BJ (cell line): ENCODE results near the gene TBL2. TPM values are rescaled to one million over a fixed set of nuclear protein-coding genes. Genes with fewer than 3 reads are reported as not detected.
"Not testable (repeated sequence)": the region's sequence is repeated elsewhere in the genome, so short reads cannot be mapped to it uniquely, and the experiment has no call there.

Experiments
- CTCF ChIA-PET: fragments of 350-600 bp; formaldehyde crosslinking; extraction: SDS; loops from one replicate; lab custom pipeline; 2021; ENCODE audit warnings: antibody characterized with exemption, inconsistent platforms; lab: Yijun Ruan, JAX
- POLR2A ChIA-PET: fragments of 300-600 bp; sonication (Branson Sonifier 250); formaldehyde crosslinking; extraction: SDS; loops from one replicate; lab custom pipeline; 2021; ENCODE audit warnings: antibody characterized with exemption; lab: Charles Lee
- DNase-seq: peaks from one replicate; pipeline ENCODE4 v3.0.0-alpha.2; 2011; ENCODE audit warnings: low read depth
- H3K27me3 ChIP-seq: 2 replicates; pipeline ENCODE4 v1.6.0; 2011; ENCODE audit warnings: low read length; ENCODE audit not compliant: control insufficient read depth, insufficient read depth
- H3K36me3 ChIP-seq: 2 replicates; pipeline ENCODE4 v1.5.1; 2011; ENCODE audit warnings: low read length; ENCODE audit not compliant: control insufficient read depth, insufficient read depth
- H3K4me3 ChIP-seq: 2 replicates; pipeline ENCODE4 v1.5.1; 2011; ENCODE audit warnings: low read depth, mild to moderate bottlenecking, control low read depth, low read length
- polyA plus RNA-seq: library from polyadenylated mRNA; depleted of rRNA; stranded (reverse); fragments of >200 nt; gene quantifications from 2 replicates; pipeline ENCODE4 v1.2.3, GENCODE V29; 2011
- TF ChIP-seq, protein P1 (sequence below): IDR thresholded peaks from 2 replicates; pipeline ENCODE4 v1.5.1; 2011; ENCODE audit warnings: low read depth, mild to moderate bottlenecking, control low read depth, inconsistent platforms, low read length, moderate library complexity; ENCODE audit not compliant: insufficient read depth

The TBL2 gene
- polyA plus RNA-seq, 1 experiment = 63.7 TPM

DNA sequence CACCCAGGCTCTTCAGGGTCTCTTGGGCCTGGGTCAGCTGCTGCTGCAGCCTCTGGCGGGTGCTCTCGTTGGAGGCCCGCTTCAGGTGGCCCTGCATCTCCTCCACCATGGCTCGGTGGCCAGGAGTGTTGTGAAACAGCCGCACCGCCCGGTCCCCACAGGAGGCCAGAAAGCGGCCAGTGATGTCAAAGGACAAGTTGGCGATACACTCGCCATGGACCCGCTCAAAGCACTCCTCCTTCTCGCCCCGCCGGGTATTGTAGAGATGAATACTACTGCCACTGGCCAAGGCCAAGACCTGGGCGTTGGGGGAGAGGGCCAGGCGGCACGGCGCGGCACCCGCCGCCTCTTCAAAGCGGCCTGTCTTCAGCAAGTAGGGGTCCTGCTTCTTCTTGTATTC is 7.9 kb downstream of the TBL2 start:
- ChIA-PET CTCF (interaction anchor here (0.9 to 1.4 kb wide), 2 partner anchors 97 to 155 kb away, joined by 3 read pairs; partner anchors contain the start of gene VPS37D), POLR2A (no interaction called here)
- Histone ChIP-seq H3K4me3 (no peak overlapping the region), H3K36me3 (peaks cover 36% of the 10 kb centered on the region), H3K27me3 (no peaks in the 10 kb centered on the region)
- no peak for DNase-seq
- TF ChIP-seq, protein P1, sequence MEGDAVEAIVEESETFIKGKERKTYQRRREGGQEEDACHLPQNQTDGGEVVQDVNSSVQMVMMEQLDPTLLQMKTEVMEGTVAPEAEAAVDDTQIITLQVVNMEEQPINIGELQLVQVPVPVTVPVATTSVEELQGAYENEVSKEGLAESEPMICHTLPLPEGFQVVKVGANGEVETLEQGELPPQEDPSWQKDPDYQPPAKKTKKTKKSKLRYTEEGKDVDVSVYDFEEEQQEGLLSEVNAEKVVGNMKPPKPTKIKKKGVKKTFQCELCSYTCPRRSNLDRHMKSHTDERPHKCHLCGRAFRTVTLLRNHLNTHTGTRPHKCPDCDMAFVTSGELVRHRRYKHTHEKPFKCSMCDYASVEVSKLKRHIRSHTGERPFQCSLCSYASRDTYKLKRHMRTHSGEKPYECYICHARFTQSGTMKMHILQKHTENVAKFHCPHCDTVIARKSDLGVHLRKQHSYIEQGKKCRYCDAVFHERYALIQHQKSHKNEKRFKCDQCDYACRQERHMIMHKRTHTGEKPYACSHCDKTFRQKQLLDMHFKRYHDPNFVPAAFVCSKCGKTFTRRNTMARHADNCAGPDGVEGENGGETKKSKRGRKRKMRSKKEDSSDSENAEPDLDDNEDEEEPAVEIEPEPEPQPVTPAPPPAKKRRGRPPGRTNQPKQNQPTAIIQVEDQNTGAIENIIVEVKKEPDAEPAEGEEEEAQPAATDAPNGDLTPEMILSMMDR = no peak

DNA sequence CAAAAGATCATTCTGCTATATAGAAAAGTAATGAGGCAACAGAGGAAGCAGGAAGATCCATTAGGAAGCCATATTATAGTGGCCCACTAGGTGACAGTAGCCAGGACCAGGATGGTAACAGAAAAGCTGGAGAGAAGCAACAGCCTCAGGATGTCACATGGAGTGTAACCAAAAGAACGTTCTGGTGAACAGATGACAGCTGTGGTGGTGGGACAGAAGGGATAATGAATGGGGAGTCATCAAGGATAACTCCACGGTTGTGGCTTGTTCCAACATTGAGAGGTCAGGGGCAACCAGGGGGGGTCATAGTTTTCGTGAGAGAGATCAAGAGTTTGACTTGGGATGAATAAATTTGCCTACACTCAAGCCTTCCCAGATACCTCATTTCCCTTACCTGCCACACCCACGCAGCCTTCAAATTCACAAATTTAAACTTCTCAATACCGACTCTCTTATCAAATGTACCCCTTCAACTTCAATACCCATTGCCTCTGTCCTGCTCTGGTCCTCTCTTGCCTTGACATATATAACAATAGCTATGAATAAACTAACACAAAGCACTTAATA is 9.3 kb downstream of the TBL2 start:
- POLR2A ChIA-PET = no interaction called here
- TF ChIP-seq, protein P1 = 0 out of 2 replicates have a peak, but pooled peaks have one; percentile 2
- no peak overlapping the region for H3K4me3 ChIP-seq

DNA sequence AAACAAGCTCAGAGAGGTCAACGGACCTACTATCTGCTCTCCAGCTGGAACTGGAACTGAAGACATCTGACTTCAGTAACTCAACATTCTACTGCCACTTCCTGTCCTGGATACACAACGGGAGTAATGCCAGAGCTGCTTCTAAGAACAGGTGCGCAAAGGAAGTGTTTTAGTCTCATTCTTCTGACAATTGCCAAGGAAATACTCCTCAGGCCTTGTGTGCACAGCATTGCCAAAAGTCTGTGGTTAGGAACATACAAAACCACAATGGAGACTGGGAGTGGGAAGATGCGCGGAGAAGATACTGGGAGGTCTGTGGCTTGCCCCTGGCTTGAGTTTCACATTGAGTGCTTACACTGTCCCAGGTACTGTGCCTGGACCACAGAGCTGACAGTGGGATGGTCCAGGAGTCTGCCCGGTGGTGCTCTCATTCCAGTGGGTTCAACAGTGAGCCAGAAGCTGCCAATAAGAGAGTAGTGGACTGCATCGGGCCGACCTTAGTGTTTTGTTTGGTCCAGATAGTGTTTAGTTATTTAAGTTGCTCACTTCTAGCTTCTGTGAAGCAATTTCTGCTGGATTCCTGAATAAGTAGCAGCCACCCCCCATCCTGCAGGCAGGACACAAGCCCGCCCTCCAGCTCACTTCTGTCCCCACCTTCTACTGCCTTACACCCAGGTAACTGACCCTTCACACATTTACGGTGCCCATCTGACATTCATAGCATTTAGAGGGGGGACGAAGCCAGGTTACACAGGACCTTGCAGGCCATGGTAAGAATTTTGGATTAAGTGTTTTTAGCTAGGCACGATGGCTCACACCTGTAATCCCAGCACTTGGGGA is 10.3 kb downstream of the TBL2 start:
- Histone ChIP-seq H3K36me3 (peaks cover 23% of the 10 kb centered on the region), H3K27me3 (no peaks in the 10 kb centered on the region), H3K4me3 (no peak overlapping the region)
- POLR2A ChIA-PET = interaction anchor here (0.5 kb wide), 1 partner anchor 275 kb away, joined by 3 read pairs; no protein-coding TSS in a partner anchor
- CTCF ChIA-PET = interaction anchor here (0.6 to 1.2 kb wide), 2 partner anchors 21 to 157 kb away, joined by 3 to 6 read pairs; no protein-coding TSS in a partner anchor
- TF ChIP-seq, protein P1 = no peak
- DNase-seq = no peak

More for the DNA sequence above, 9.3 kb downstream of the TBL2 start:
- H3K27me3 ChIP-seq = no peaks in the 10 kb centered on the region
- CTCF ChIA-PET = interaction anchor here (1.4 kb wide), 1 partner anchor 156 kb away, joined by 3 read pairs; no protein-coding TSS in a partner anchor
- no peak for DNase-seq
- peaks cover 34% of the 10 kb centered on the region for H3K36me3 ChIP-seq

DNA sequence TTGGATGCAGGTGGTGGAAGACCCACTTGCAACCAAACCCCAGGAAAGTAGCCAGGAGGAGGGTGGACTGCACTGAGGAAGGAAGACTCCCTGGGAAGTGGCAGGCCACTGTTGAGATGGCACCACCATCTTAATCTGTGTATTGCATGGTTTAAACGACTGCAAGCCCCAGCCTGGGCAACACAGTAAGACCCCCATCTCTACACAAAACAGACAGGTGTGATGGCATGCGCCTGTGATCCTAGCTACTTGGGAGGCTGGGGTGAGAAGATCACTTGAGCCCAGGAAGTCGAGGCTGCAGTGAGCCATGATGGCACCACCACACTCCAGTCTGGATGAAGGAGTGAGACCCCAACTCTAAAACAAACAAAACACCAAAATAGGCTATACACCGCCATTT is 11.2 kb downstream of the TBL2 start:
- POLR2A ChIA-PET = no interaction called here
- Histone ChIP-seq H3K27me3 (no peaks in the 10 kb centered on the region), H3K36me3 (peaks cover 15% of the 10 kb centered on the region), H3K4me3 (no peak overlapping the region)
- TF ChIP-seq, protein P1 = no peak
- CTCF ChIA-PET = no interaction called here
- DNase-seq = no peak

DNA sequence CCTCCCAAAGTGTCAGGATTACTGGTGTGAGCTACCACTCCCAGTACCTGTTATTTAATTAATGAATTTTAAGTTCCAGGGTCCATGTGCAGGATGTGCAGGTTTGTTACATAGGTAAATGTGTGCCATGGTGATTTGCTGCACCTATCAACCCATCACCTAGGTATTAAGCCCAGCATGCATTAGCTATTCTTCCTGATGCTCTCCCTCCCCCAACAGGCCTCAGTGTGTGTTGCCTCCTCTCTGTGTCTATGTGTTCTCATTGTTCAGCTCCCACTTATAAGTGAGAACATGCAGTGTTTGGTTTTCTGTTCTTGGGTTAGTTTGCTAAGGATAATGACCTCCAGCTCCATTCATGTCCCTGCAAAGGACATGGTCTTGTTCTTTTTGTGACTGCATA is 11.9 kb downstream of the TBL2 start:
- H3K4me3 ChIP-seq, H3K27me3 ChIP-seq, DNase-seq, CTCF ChIA-PET: not testable (repeated sequence)
- H3K36me3 ChIP-seq = peaks cover 11% of the 10 kb centered on the region
- POLR2A ChIA-PET = interaction anchor here (0.6 kb wide), 1 partner anchor 79 kb away, joined by 3 read pairs; no protein-coding TSS in a partner anchor
